ENCODE measurements around the gene FRZB.
A peak's percentile ranks its signal among the peaks of the same experiment; 100 is the strongest.

FRZB gene

GRCh38 chr2:182821182-182821581 lies 45.3 kb downstream of the FRZB start:
- Histone ChIP-seq H3K36me3 (ENCODE audit: control insufficient read depth, insufficient read depth, low read length) (no peaks in the 10 kb centered on the region), H3K9ac (ENCODE audit: low read length) (no peak overlapping the region), H3K4me3 (ENCODE audit: low read depth, low read length) (no peak overlapping the region), H3K27me3 (ENCODE audit: control insufficient read depth, insufficient read depth, low read length) (no peaks in the 10 kb centered on the region), H3K27ac (ENCODE audit: low read depth, low read length) (no peak overlapping the region), H3K4me1 (ENCODE audit: control insufficient read depth, insufficient read depth, low read length) (peaks cover 33% of the 10 kb centered on the region), H3K9me3 (ENCODE audit: control insufficient read depth, insufficient read depth, low read depth, low read length) (no peaks in the 10 kb centered on the region)

DNA sequence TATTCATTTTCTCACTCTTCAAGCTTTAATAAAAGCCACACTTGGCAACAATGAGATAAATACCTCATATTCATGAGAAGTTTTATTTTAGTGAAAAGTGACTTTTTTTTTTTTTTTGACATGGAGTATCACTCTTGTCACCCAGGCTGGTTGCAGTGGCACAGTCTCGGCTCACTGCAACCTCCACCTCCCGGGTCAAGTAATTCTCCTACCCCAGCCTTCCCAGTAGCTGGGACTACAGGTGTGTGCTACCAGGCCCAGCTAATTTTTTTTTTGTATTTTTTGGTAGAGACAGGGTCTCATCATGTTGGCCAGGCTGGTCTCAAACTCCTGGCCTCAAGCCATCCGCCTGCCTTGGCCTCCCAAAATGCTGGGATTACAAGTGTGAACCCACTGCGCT lies 47.0 kb downstream of the FRZB start:
- no peak overlapping the region for H3K4me3 ChIP-seq (ENCODE audit: low read depth, low read length)
- H3K36me3 ChIP-seq (ENCODE audit: control insufficient read depth, insufficient read depth, low read length) = no peaks in the 10 kb centered on the region
- H3K4me1 ChIP-seq (ENCODE audit: control insufficient read depth, insufficient read depth, low read length) = peaks cover 29% of the 10 kb centered on the region
- H3K27ac ChIP-seq (ENCODE audit: low read depth, low read length) = no peak overlapping the region
- no peaks in the 10 kb centered on the region for H3K27me3 ChIP-seq (ENCODE audit: control insufficient read depth, insufficient read depth, low read length)
- no peaks in the 10 kb centered on the region for H3K9me3 ChIP-seq (ENCODE audit: control insufficient read depth, insufficient read depth, low read depth, low read length)
- H3K9ac ChIP-seq (ENCODE audit: low read length) = no peak overlapping the region

DNA sequence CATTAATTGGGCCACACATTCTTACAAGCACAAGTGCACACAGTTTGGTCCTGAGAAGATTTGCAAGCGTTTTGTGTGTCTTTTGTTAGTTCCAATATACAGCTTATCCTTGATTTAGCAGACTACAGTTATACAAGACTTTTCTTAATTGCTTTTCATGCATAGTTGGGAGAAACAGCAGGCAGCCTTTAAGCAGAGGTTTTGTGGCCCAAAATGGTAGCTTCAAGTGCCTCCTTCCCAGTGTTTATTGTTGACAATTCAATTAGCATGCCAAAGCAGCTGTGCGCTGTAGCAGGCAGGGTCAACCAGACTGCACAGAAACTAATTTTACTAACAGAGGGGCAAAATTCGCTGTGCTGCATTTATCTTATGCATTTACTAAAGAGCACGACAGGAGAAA lies 47.5 kb downstream of the FRZB start:
- Histone ChIP-seq H3K27ac (ENCODE audit: low read depth, low read length) (0 out of 2 replicates have a peak overlapping the region, but pooled peaks have one; percentile 35), H3K9ac (ENCODE audit: low read length) (no peak overlapping the region)

GRCh38 chr2:182818501-182818900 lies 47.9 kb downstream of the FRZB start:
- peaks cover 29% of the 10 kb centered on the region for H3K4me1 ChIP-seq (ENCODE audit: control insufficient read depth, insufficient read depth, low read length)
- H3K27ac ChIP-seq (ENCODE audit: low read depth, low read length) = 0 out of 2 replicates have a peak overlapping the region, but pooled peaks have one; percentile 35
- 0 out of 2 replicates have a peak overlapping the region, but pooled peaks have one; percentile 7 for H3K4me3 ChIP-seq (ENCODE audit: low read depth, low read length)
- H3K9me3 ChIP-seq (ENCODE audit: control insufficient read depth, insufficient read depth, low read depth, low read length) = no peaks in the 10 kb centered on the region
- no peaks in the 10 kb centered on the region for H3K27me3 ChIP-seq (ENCODE audit: control insufficient read depth, insufficient read depth, low read length)
- no peaks in the 10 kb centered on the region for H3K36me3 ChIP-seq (ENCODE audit: control insufficient read depth, insufficient read depth, low read length)
- no peak overlapping the region for H3K9ac ChIP-seq (ENCODE audit: low read length)

More for the DNA sequence above, 47.5 kb downstream of the FRZB start:
- Histone ChIP-seq H3K36me3 (ENCODE audit: control insufficient read depth, insufficient read depth, low read length) (no peaks in the 10 kb centered on the region), H3K4me1 (ENCODE audit: control insufficient read depth, insufficient read depth, low read length) (peaks cover 29% of the 10 kb centered on the region), H3K9me3 (ENCODE audit: control insufficient read depth, insufficient read depth, low read depth, low read length) (no peaks in the 10 kb centered on the region), H3K4me3 (ENCODE audit: low read depth, low read length) (peak overlapping the region; percentile 7; the same call in 1 of the 2 replicates), H3K27me3 (ENCODE audit: control insufficient read depth, insufficient read depth, low read length) (no peaks in the 10 kb centered on the region)

- Histone ChIP-seq H3K27ac (ENCODE audit: low read depth, low read length) (no peak overlapping the region), H3K4me1 (ENCODE audit: control insufficient read depth, insufficient read depth, low read length) (peaks cover 29% of the 10 kb centered on the region), H3K9me3 (ENCODE audit: control insufficient read depth, insufficient read depth, low read depth, low read length) (no peaks in the 10 kb centered on the region), H3K9ac (ENCODE audit: low read length) (no peak overlapping the region), H3K4me3 (ENCODE audit: low read depth, low read length) (no peak overlapping the region), H3K36me3 (ENCODE audit: control insufficient read depth, insufficient read depth, low read length) (no peaks in the 10 kb centered on the region), H3K27me3 (ENCODE audit: control insufficient read depth, insufficient read depth, low read length) (no peaks in the 10 kb centered on the region)
Measured at GRCh38 chr2:182817558-182817957, 48.9 kb downstream of the FRZB start.

GRCh38 chr2:182816866-182817265 lies 49.6 kb downstream of the FRZB start:
- H3K27me3 ChIP-seq (ENCODE audit: control insufficient read depth, insufficient read depth, low read length) = no peaks in the 10 kb centered on the region
- no peak overlapping the region for H3K9ac ChIP-seq (ENCODE audit: low read length)
- no peaks in the 10 kb centered on the region for H3K9me3 ChIP-seq (ENCODE audit: control insufficient read depth, insufficient read depth, low read depth, low read length)
- no peaks in the 10 kb centered on the region for H3K36me3 ChIP-seq (ENCODE audit: control insufficient read depth, insufficient read depth, low read length)
- H3K27ac ChIP-seq (ENCODE audit: low read depth, low read length) = no peak overlapping the region
- H3K4me1 ChIP-seq (ENCODE audit: control insufficient read depth, insufficient read depth, low read length) = peaks cover 33% of the 10 kb centered on the region
- H3K4me3 ChIP-seq (ENCODE audit: low read depth, low read length) = no peak overlapping the region

DNA sequence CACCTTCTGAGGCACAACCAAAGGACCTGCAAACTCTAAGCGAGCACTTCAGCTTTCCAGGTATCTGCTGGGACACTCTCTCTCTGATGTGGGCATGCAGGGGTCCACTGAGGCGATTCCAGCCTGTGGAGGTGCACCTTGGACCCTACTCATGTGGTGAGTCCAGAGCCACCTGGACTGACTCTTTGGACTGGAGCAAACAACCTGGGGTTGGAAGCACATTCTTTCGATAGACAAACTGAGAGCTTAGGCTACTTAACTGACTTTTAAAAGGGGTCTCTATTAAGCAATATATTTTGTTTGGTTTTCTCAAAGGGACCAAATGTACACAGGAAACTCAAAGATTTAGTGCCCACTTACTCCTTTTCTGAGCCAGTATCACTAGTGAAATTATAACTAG lies 51.6 kb downstream of the FRZB start:
- Histone ChIP-seq H3K4me1 (ENCODE audit: control insufficient read depth, insufficient read depth, low read length) (peaks cover 31% of the 10 kb centered on the region), H3K27me3 (ENCODE audit: control insufficient read depth, insufficient read depth, low read length) (no peaks in the 10 kb centered on the region), H3K27ac (ENCODE audit: low read depth, low read length) (no peak overlapping the region), H3K9ac (ENCODE audit: low read length) (no peak overlapping the region), H3K36me3 (ENCODE audit: control insufficient read depth, insufficient read depth, low read length) (no peaks in the 10 kb centered on the region), H3K9me3 (ENCODE audit: control insufficient read depth, insufficient read depth, low read depth, low read length) (no peaks in the 10 kb centered on the region), H3K4me3 (ENCODE audit: low read depth, low read length) (no peak overlapping the region)

GRCh38 chr2:182814380-182814779 lies 52.1 kb downstream of the FRZB start:
- H3K9ac ChIP-seq (ENCODE audit: low read length) = no peak overlapping the region

GRCh38 chr2:182810087-182810486 lies 56.4 kb downstream of the FRZB start:
- Histone ChIP-seq H3K36me3 (ENCODE audit: control insufficient read depth, insufficient read depth, low read length) (no peaks in the 10 kb centered on the region), H3K27ac (ENCODE audit: low read depth, low read length) (no peak overlapping the region), H3K9ac (ENCODE audit: low read length) (no peak overlapping the region), H3K27me3 (ENCODE audit: control insufficient read depth, insufficient read depth, low read length) (no peaks in the 10 kb centered on the region), H3K9me3 (ENCODE audit: control insufficient read depth, insufficient read depth, low read depth, low read length) (no peaks in the 10 kb centered on the region), H3K4me3 (ENCODE audit: low read depth, low read length) (no peak overlapping the region), H3K4me1 (ENCODE audit: control insufficient read depth, insufficient read depth, low read length) (0 out of 2 replicates have a peak, but pooled peaks cover 4% of the 10 kb centered on the region)

More at GRCh38 chr2:182814380-182814779, 52.1 kb downstream of the FRZB start:
- H3K9me3 ChIP-seq (ENCODE audit: control insufficient read depth, insufficient read depth, low read depth, low read length) = no peaks in the 10 kb centered on the region
- no peaks in the 10 kb centered on the region for H3K27me3 ChIP-seq (ENCODE audit: control insufficient read depth, insufficient read depth, low read length)
- peaks cover 26% of the 10 kb centered on the region for H3K4me1 ChIP-seq (ENCODE audit: control insufficient read depth, insufficient read depth, low read length)
- H3K27ac ChIP-seq (ENCODE audit: low read depth, low read length) = no peak overlapping the region
- no peak overlapping the region for H3K4me3 ChIP-seq (ENCODE audit: low read depth, low read length)
- no peaks in the 10 kb centered on the region for H3K36me3 ChIP-seq (ENCODE audit: control insufficient read depth, insufficient read depth, low read length)

GRCh38 chr2:182807319-182807718 lies 59.1 kb downstream of the FRZB start:
- Histone ChIP-seq H3K9me3 (ENCODE audit: control insufficient read depth, insufficient read depth, low read depth, low read length) (no peaks in the 10 kb centered on the region), H3K9ac (ENCODE audit: low read length) (no peak overlapping the region), H3K4me1 (ENCODE audit: control insufficient read depth, insufficient read depth, low read length) (0 out of 2 replicates have a peak, but pooled peaks cover 1% of the 10 kb centered on the region), H3K27me3 (ENCODE audit: control insufficient read depth, insufficient read depth, low read length) (no peaks in the 10 kb centered on the region), H3K27ac (ENCODE audit: low read depth, low read length) (no peak overlapping the region), H3K36me3 (ENCODE audit: control insufficient read depth, insufficient read depth, low read length) (no peaks in the 10 kb centered on the region), H3K4me3 (ENCODE audit: low read depth, low read length) (no peak overlapping the region)

GRCh38 chr2:182804128-182804527 lies 62.3 kb downstream of the FRZB start:
- no peak overlapping the region for H3K4me3 ChIP-seq (ENCODE audit: low read depth, low read length)
- H3K27me3 ChIP-seq (ENCODE audit: control insufficient read depth, insufficient read depth, low read length) = no peaks in the 10 kb centered on the region
- no peaks in the 10 kb centered on the region for H3K4me1 ChIP-seq (ENCODE audit: control insufficient read depth, insufficient read depth, low read length)
- H3K9ac ChIP-seq (ENCODE audit: low read length) = no peak overlapping the region
- no peak overlapping the region for H3K27ac ChIP-seq (ENCODE audit: low read depth, low read length)
- no peaks in the 10 kb centered on the region for H3K9me3 ChIP-seq (ENCODE audit: control insufficient read depth, insufficient read depth, low read depth, low read length)
- no peaks in the 10 kb centered on the region for H3K36me3 ChIP-seq (ENCODE audit: control insufficient read depth, insufficient read depth, low read length)

DNA sequence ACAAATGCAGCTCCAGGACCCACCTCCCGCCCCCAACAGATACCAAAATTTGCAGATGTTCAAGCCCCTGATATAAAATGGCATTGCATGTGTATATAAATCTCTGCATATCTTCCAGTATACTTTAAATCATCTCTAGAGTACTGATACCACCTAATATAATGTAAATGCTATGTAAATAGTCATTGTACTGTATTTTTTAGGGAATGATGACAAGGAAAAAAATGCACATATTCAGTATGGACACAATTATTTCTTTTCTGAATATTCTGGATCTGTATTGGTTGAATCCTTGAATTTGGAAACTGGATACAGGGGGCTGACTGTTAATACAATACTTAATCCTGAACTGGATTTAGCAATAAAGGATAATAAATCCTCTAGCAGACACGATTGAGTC lies 67.7 kb downstream of the FRZB start:
- H3K27me3 ChIP-seq (ENCODE audit: control insufficient read depth, insufficient read depth, low read length) = no peaks in the 10 kb centered on the region
- no peak overlapping the region for H3K4me3 ChIP-seq (ENCODE audit: low read depth, low read length)
- no peak overlapping the region for H3K9ac ChIP-seq (ENCODE audit: low read length)
- H3K36me3 ChIP-seq (ENCODE audit: control insufficient read depth, insufficient read depth, low read length) = no peaks in the 10 kb centered on the region
- H3K4me1 ChIP-seq (ENCODE audit: control insufficient read depth, insufficient read depth, low read length) = peaks cover 2% of the 10 kb centered on the region; the same call in 1 of the 2 replicates
- no peak overlapping the region for H3K27ac ChIP-seq (ENCODE audit: low read depth, low read length)
- no peaks in the 10 kb centered on the region for H3K9me3 ChIP-seq (ENCODE audit: control insufficient read depth, insufficient read depth, low read depth, low read length)
